Mesodermal cell (in vitro differentiated cells): ENCODE measurements around the gene SELP.

Source experiments
- H3K27ac ChIP-seq: 2 replicates; pipeline ENCODE4 v1.7.0; 2013; ENCODE audit warnings: mild to moderate bottlenecking, low read depth, low read length, moderate library complexity; ENCODE audit not compliant: severe bottlenecking
- H3K36me3 ChIP-seq: 2 replicates; pipeline ENCODE4 v1.7.1; 2013; ENCODE audit warnings: mild to moderate bottlenecking, low read length, moderate library complexity; ENCODE audit not compliant: control insufficient read depth, insufficient read depth
- H3K4me1 ChIP-seq: one replicate; pipeline ENCODE4 v1.7.1; 2013; ENCODE audit warnings: mild to moderate bottlenecking, low read length; ENCODE audit not compliant: insufficient read depth, control insufficient read depth, poor library complexity, severe bottlenecking
- H3K4me3 ChIP-seq: 2 replicates; pipeline ENCODE4 v1.7.0; 2013; ENCODE audit warnings: low read length, control low read depth, mild to moderate bottlenecking; ENCODE audit not compliant: insufficient read depth, poor library complexity, severe bottlenecking; ENCODE audit errors: extremely low read depth
- H3K9me3 ChIP-seq: 2 replicates; pipeline ENCODE4 v1.7.1; 2013; ENCODE audit warnings: mild to moderate bottlenecking, low read length, moderate library complexity; ENCODE audit not compliant: control insufficient read depth
- WGBS, 2 experiments: methylation state at CpG; one replicate each; pipeline ENCODE4 v1.1.5; 2013; ENCODE audit warnings: missing lambda C conversion rate in 2 of 2; ENCODE audit not compliant: insufficient coverage in 2 of 2; 5-methylcytosine and 5-hydroxymethylcytosine counted together

SELP gene

DNA sequence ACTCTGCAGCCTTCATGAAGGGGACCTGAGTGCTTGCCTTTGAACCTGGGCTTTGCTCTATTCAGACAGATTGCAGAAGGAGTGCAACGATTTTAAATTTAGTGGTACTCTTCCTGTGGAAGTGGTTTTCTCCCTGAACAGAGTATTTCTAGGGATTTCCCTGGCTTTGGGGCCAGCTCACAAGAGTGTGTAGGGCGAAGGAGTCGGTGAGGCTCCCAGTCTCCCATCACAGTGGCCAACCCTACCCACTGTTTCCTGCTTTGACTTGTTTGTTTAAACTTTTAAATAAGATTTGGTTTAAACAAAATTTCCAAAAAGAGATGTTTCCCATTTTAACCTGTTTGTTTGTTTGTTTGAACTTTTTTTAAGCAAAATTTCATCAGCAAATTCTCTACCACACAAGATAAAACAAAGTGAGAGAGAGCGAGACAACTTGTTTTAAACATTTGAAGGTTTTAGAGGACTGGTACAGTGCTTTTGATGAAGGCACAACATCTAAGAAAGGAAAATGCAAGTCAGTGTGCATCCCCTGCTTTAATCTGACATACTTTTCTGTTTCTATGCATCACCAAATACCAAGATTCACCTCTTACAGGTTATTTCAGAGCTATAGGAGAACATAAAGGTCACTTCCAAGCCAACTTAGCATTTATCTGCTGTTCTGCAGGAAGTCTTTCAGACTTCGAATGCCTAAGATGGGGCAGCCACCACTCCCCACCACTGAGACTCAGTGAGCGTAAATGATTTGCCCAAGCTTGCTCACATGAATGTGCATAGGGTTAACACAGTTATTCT, 6.6 kb downstream of the SELP start:
- Histone ChIP-seq H3K9me3 (no peaks in the 10 kb centered on the region), H3K36me3 (no peaks in the 10 kb centered on the region), H3K4me1 (peaks cover 7% of the 10 kb centered on the region), H3K27ac (no peak overlapping the region), H3K4me3 (no peak overlapping the region)
- 84 to 90% methylated on average over 3 of the region's 6 CpGs for WGBS, 2 experiments

GRCh38 chr1:169620565-169620964, 9.4 kb downstream of the SELP start:
- WGBS, 2 experiments, result 97% methylated on average over 8 of the region's 8 CpGs
- H3K9me3 ChIP-seq, result no peaks in the 10 kb centered on the region
- H3K4me3 ChIP-seq, result no peak overlapping the region
- no peak overlapping the region for H3K27ac ChIP-seq
- peaks cover 8% of the 10 kb centered on the region for H3K4me1 ChIP-seq
- no peaks in the 10 kb centered on the region for H3K36me3 ChIP-seq

DNA sequence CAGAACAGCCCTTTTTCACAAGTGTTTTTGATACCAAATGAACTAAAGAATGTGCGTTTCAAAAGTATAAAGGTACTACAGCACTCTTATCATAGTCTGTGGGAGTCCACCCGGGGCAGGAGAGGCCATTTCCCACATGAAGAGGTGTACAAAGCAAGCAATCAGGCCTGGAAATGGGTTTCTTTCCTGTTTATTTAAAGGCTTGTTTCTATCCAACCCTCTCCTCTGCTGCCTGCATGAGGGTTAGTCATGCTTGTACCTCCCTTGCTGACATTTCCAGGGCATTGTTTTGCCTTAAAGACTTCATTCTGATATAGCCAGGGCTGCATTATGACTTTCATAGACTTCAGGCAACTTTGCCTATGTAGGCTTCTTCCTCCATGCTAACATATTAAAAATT, 11.6 kb downstream of the SELP start:
- WGBS, 2 experiments, result 80% methylated on average over 1 of the region's 2 CpGs; no CpG with 5 or more reads in 1 of the 2 experiments
- no peak overlapping the region for H3K27ac ChIP-seq
- no peak overlapping the region for H3K4me3 ChIP-seq
- peaks cover 8% of the 10 kb centered on the region for H3K4me1 ChIP-seq
- no peaks in the 10 kb centered on the region for H3K9me3 ChIP-seq
- H3K36me3 ChIP-seq, result no peaks in the 10 kb centered on the region

GRCh38 chr1:169615803-169616202, 14.1 kb downstream of the SELP start:
- no peaks in the 10 kb centered on the region for H3K9me3 ChIP-seq
- 71 to 95% methylated on average over 3 to 4 of the region's 5 CpGs for WGBS, 2 experiments
- no peak overlapping the region for H3K4me3 ChIP-seq
- peaks cover 8% of the 10 kb centered on the region for H3K4me1 ChIP-seq
- no peaks in the 10 kb centered on the region for H3K36me3 ChIP-seq
- no peak overlapping the region for H3K27ac ChIP-seq

DNA sequence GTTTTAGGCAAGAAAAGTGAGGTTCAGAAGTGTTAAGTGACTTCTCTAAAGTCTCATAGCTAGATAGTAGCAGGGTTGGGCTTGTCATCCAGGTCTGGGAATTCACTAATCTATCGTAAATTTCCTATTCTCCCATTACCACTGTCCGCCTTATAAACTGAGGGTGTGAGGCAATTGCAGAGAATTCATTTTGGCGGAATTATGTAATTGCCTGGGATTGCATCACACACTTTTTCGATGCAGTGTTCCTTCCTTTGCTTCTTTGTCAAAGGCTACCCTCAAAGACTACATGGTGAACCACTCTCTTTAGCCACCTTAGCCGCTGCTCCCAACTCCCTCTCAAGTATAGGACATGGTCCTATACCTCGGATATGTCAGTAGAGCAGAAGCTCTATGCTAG, 19.1 kb downstream of the SELP start:
- no peaks in the 10 kb centered on the region for H3K4me1 ChIP-seq
- no peak overlapping the region for H3K4me3 ChIP-seq
- H3K36me3 ChIP-seq, result no peaks in the 10 kb centered on the region
- H3K27ac ChIP-seq, result no peak overlapping the region
- 0 to 80% methylated on average over 1 of the region's 6 CpGs for WGBS, 2 experiments
- no peaks in the 10 kb centered on the region for H3K9me3 ChIP-seq

DNA sequence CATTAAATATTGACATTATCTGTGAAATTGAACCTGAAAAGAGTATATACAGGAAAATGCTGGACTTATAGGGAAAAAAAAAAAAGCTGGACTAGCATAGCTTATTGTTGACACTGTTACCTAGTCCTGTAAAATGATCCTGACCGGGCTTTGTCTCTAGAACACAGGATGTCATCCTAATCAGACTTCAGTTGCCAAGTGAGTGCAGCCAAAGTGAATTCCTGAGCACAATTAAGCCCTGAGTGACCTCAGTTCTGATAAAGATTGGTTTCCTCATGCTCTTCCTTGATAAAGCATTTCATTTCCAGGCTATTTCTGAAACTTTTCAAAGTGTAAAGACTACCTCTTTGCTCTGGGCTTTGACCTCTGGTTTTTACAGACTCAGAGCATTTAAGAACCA, 19.8 kb downstream of the SELP start:
- Histone ChIP-seq H3K36me3 (no peaks in the 10 kb centered on the region), H3K27ac (no peak overlapping the region), H3K4me3 (no peak overlapping the region), H3K4me1 (no peaks in the 10 kb centered on the region), H3K9me3 (no peaks in the 10 kb centered on the region)
- WGBS, 2 experiments, result 80 to 85% methylated on average over 1 of the region's 1 CpG

- no peaks in the 10 kb centered on the region for H3K36me3 ChIP-seq
- no peaks in the 10 kb centered on the region for H3K9me3 ChIP-seq
- 96 to 100% methylated on average over 4 of the region's 4 CpGs for WGBS, 2 experiments
- H3K4me1 ChIP-seq, result no peaks in the 10 kb centered on the region
- H3K4me3 ChIP-seq, result no peak overlapping the region
- H3K27ac ChIP-seq, result no peak overlapping the region
These were observed 21.7 kb downstream of the SELP start for GRCh38 chr1:169608226-169608625.

- H3K4me3 ChIP-seq, result no peak overlapping the region
These were observed 25.0 kb downstream of the SELP start for GRCh38 chr1:169604781-169605560.

GRCh38 chr1:169601096-169601881, 28.6 kb downstream of the SELP start:
- H3K27ac ChIP-seq, result no peak overlapping the region
- WGBS, 2 experiments, result 20% methylated on average over 1 of the region's 3 CpGs; no CpG with 5 or more reads in 1 of the 2 experiments
- H3K36me3 ChIP-seq, result no peaks in the 10 kb centered on the region

More at GRCh38 chr1:169604781-169605560, 25.0 kb downstream of the SELP start:
- no peaks in the 10 kb centered on the region for H3K4me1 ChIP-seq
- H3K36me3 ChIP-seq, result no peaks in the 10 kb centered on the region
- H3K27ac ChIP-seq, result no peak overlapping the region
- WGBS, 2 experiments, result 57 to 98% methylated on average over 1 to 4 of the region's 5 CpGs
- no peaks in the 10 kb centered on the region for H3K9me3 ChIP-seq

GRCh38 chr1:169595764-169596711, 33.9 kb downstream of the SELP start:
- H3K27ac ChIP-seq, result no peak overlapping the region
- no peaks in the 10 kb centered on the region for H3K9me3 ChIP-seq
- H3K4me1 ChIP-seq, result no peaks in the 10 kb centered on the region
- no peaks in the 10 kb centered on the region for H3K36me3 ChIP-seq
- H3K4me3 ChIP-seq, result no peak overlapping the region
- 6 to 34% methylated on average over 2 of the region's 3 CpGs for WGBS, 2 experiments

More at GRCh38 chr1:169601096-169601881, 28.6 kb downstream of the SELP start:
- Histone ChIP-seq H3K4me3 (no peak overlapping the region), H3K9me3 (no peaks in the 10 kb centered on the region), H3K4me1 (no peaks in the 10 kb centered on the region)
